Keratinocyte (primary cell): ENCODE data around the gene PRADC1. TPM values are rescaled to one million over a fixed set of nuclear protein-coding genes. Genes with fewer than 3 reads are reported as not detected.

ENCODE experiments used
- DNase-seq: peaks from one replicate; pipeline ENCODE4 v3.0.0-alpha.2; 2011; ENCODE audit warnings: low read depth, missing footprints, low spot score
- FAIRE-seq: peaks from 2 replicates; lab custom pipeline; 2011; peaks lifted over from hg19 to GRCh38; lab: Jason Lieb, UNC
- H2AFZ ChIP-seq: 2 replicates; pipeline ENCODE4 v1.6.0; 2012; ENCODE audit warnings: low read length, control low read depth, inconsistent platforms; ENCODE audit not compliant: control insufficient read depth
- H3K27ac ChIP-seq: 2 replicates; pipeline ENCODE4 v1.5.1; 2011; ENCODE audit warnings: low read length; ENCODE audit not compliant: control insufficient read depth, insufficient read depth
- H3K27me3 ChIP-seq: 3 replicates; pipeline ENCODE4 v1.6.0; 2011; ENCODE audit warnings: low read length; ENCODE audit not compliant: control insufficient read depth, insufficient read depth; ENCODE audit errors: extremely low read depth
- H3K36me3 ChIP-seq, 2 experiments: 2 replicates in 1 of 2; 3 replicates in 1 of 2; pipeline ENCODE4 v1.5.1; 2011; ENCODE audit warnings: low read length in 2 of 2, mild to moderate bottlenecking in 1 of 2; ENCODE audit not compliant: control insufficient read depth in 2 of 2, insufficient read depth in 2 of 2; ENCODE audit errors: extremely low read depth in 1 of 2
- H3K4me1 ChIP-seq: 3 replicates; pipeline ENCODE4 v1.5.1; 2011; ENCODE audit warnings: low read length; ENCODE audit not compliant: control insufficient read depth, insufficient read depth; ENCODE audit errors: extremely low read depth
- H3K4me2 ChIP-seq: 3 replicates; pipeline ENCODE4 v1.6.0; 2011; ENCODE audit warnings: low read depth, low read length; ENCODE audit not compliant: control insufficient read depth, insufficient read depth; ENCODE audit errors: extremely low read depth
- H3K4me3 ChIP-seq, 3 experiments: fragments of 200-600 bp in 1 of 3; sonication (generic) in 1 of 3; 2 replicates in 2 of 3; 3 replicates in 1 of 3; pipeline ENCODE4 v1.5.1; 2011 to 2016; ENCODE audit warnings: low read length in 3 of 3, mild to moderate bottlenecking in 3 of 3, control low read depth in 2 of 3, inconsistent platforms in 1 of 3, low read depth in 1 of 3, mixed read lengths in 1 of 3, mixed run types in 1 of 3, moderate library complexity in 1 of 3; ENCODE audit not compliant: control insufficient read depth in 2 of 3, insufficient read depth in 2 of 3; ENCODE audit errors: extremely low read depth in 1 of 3
- H3K79me2 ChIP-seq: 2 replicates; pipeline ENCODE4 v1.6.0; 2012; ENCODE audit warnings: low read length; ENCODE audit not compliant: control insufficient read depth, insufficient read depth
- H3K9ac ChIP-seq: 3 replicates; pipeline ENCODE4 v1.6.0; 2011; ENCODE audit warnings: low read length; ENCODE audit not compliant: control insufficient read depth, insufficient read depth; ENCODE audit errors: extremely low read depth
- H3K9me1 ChIP-seq: 3 replicates; pipeline ENCODE4 v1.6.0; 2011; ENCODE audit warnings: low read length; ENCODE audit not compliant: control insufficient read depth, insufficient read depth; ENCODE audit errors: extremely low read depth
- H3K9me3 ChIP-seq: 2 replicates; pipeline ENCODE4 v1.5.1; 2012; ENCODE audit warnings: low read depth, low read length; ENCODE audit not compliant: control insufficient read depth
- H4K20me1 ChIP-seq: 3 replicates; pipeline ENCODE4 v1.6.0; 2011; ENCODE audit warnings: low read length; ENCODE audit not compliant: control insufficient read depth, insufficient read depth; ENCODE audit errors: extremely low read depth
- EZH2 ChIP-seq: IDR thresholded peaks from one replicate; pipeline ENCODE4 v1.6.1; 2012; ENCODE audit warnings: inconsistent platforms, mild to moderate bottlenecking, low read length, moderate library complexity
- dilution Hi-C: fragments of 300-500 bp; cut with MboI; formaldehyde crosslinking; loops from one replicate; pipeline ENCODE4 v1.7.0; 2020; ENCODE audit warnings: low sequenced_read_pairs; ENCODE audit not compliant: extremely low pct_ligation_motif_present
- polyA plus RNA-seq, 5 experiments: library from polyadenylated mRNA; depleted of rRNA in 3 of 5; stranded (reverse) in 3 of 5; stranded (forward) in 1 of 5; unstranded in 1 of 5; fragments of >200 nt; gene quantifications; 1 replicate in 1 of 5; 2 replicates in 3 of 5; 3 replicates in 1 of 5; pipeline versions ENCODE4 v1.2.1 to v1.2.3, GENCODE V29; 2011 to 2012; ENCODE audit warnings: missing spikeins in 2 of 5, low read depth in 1 of 5, low replicate concordance in 1 of 5
- TF ChIP-seq, protein P1 (sequence below), 3 experiments: IDR thresholded peaks in 1 of 3; conservative IDR thresholded peaks in 1 of 3; optimal IDR thresholded peaks in 1 of 3; 2 replicates in 2 of 3; 3 replicates in 1 of 3; pipeline versions ENCODE3 to v1.5.1; 2011; ENCODE audit warnings: low read length in 3 of 3, mild to moderate bottlenecking in 3 of 3, moderate library complexity in 2 of 3, control low read depth in 1 of 3, inconsistent platforms in 1 of 3; ENCODE audit not compliant: insufficient read depth in 2 of 3; ENCODE audit errors: extremely low read depth in 1 of 3

PRADC1 gene
- polyA plus RNA-seq, 1 donor (not counting 4 experiments of a cell fraction or from before 2014, with no cell fraction given) = 8.2 TPM

DNA sequence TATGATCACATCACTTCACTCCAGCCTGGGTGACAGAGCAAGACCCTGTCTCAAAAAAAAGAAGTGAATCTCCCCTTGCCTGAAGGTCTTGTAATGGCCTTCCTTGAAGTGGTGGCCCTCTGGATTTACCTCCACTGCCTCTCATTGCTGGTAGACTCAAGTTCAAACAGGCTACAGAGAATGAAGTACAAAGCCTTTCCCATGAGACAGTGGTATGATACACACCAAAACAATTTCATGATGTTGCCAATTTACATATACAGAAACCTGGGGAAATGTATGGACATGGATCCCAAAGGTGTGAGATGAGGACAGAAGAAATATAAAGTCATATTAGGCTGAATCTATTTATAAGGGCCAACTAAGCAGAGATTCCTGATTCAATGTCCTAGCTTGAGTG lies 35.5 kb downstream of the PRADC1 start:
- dilution Hi-C loops = no loop called here
- peak overlapping the region; percentile 65 for H3K4me2 ChIP-seq
- peak; percentile 29 for FAIRE-seq
- no peaks in the 10 kb centered on the region for H4K20me1 ChIP-seq
- TF ChIP-seq EZH2 = no peak
- TF ChIP-seq, protein P1, sequence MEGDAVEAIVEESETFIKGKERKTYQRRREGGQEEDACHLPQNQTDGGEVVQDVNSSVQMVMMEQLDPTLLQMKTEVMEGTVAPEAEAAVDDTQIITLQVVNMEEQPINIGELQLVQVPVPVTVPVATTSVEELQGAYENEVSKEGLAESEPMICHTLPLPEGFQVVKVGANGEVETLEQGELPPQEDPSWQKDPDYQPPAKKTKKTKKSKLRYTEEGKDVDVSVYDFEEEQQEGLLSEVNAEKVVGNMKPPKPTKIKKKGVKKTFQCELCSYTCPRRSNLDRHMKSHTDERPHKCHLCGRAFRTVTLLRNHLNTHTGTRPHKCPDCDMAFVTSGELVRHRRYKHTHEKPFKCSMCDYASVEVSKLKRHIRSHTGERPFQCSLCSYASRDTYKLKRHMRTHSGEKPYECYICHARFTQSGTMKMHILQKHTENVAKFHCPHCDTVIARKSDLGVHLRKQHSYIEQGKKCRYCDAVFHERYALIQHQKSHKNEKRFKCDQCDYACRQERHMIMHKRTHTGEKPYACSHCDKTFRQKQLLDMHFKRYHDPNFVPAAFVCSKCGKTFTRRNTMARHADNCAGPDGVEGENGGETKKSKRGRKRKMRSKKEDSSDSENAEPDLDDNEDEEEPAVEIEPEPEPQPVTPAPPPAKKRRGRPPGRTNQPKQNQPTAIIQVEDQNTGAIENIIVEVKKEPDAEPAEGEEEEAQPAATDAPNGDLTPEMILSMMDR (optimal IDR thresholded peaks at IDR 0.05 in 1 of 3, IDR thresholded peaks at IDR 0.05 in 1 of 3, conservative IDR thresholded peaks at IDR 0.05 in 1 of 3; ENCODE audit: extremely low read depth in 1 of 3, insufficient read depth in 2 of 3, low read length in 3 of 3) = no peak
- peak overlapping the region; percentile 34 for H3K9ac ChIP-seq
- H3K27me3 ChIP-seq = peaks cover 15% of the 10 kb centered on the region
- no peaks in the 10 kb centered on the region for H3K9me3 ChIP-seq
- peaks cover 20% of the 10 kb centered on the region for H3K4me1 ChIP-seq
- H2AFZ ChIP-seq = peak overlapping the region; percentile 58
- peak overlapping the region; percentile 57 for H3K27ac ChIP-seq
- no peak for DNase-seq
- no peaks in the 10 kb centered on the region for H3K36me3 ChIP-seq
- no peaks in the 10 kb centered on the region for H3K79me2 ChIP-seq
- H3K4me3 ChIP-seq = no peak overlapping the region
- H3K9me1 ChIP-seq = no peaks in the 10 kb centered on the region

DNA sequence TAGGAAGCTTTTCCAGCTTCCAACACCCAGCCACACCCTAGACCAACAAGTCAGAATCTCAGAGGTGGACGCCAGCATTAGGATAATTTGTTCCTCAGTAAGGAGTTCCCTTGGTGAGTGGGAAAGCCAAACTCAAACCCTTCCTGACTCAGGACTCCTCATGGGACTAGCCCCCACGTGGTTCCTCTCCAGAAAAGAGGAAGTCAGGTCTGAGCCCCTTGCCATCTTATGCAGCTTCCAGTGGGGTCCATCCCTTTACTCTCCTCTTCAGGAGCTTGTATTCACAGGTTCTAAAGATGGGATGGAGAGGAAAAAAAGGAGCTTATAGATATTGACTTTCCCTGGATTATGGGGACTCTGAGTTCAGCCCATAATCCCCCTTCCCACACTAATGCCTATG lies 45.5 kb downstream of the PRADC1 start:
- Histone ChIP-seq H3K9me1 (no peaks in the 10 kb centered on the region), H3K9me3 (no peaks in the 10 kb centered on the region), H3K4me2 (no peak overlapping the region), H3K4me1 (no peaks in the 10 kb centered on the region), H3K4me3 (no peak overlapping the region), H3K27ac (no peak overlapping the region), H3K79me2 (no peaks in the 10 kb centered on the region), H3K36me3 (no peaks in the 10 kb centered on the region), H2AFZ (no peak overlapping the region), H3K9ac (no peak overlapping the region), H3K27me3 (peaks cover 16% of the 10 kb centered on the region), H4K20me1 (no peaks in the 10 kb centered on the region)
- DNase-seq = no peak
- dilution Hi-C loops = no loop called here
- TF ChIP-seq EZH2 = no peak
- TF ChIP-seq, protein P1 (optimal IDR thresholded peaks at IDR 0.05 in 1 of 3, IDR thresholded peaks at IDR 0.05 in 1 of 3, conservative IDR thresholded peaks at IDR 0.05 in 1 of 3; ENCODE audit: extremely low read depth in 1 of 3, insufficient read depth in 2 of 3, low read length in 3 of 3) = no peak
- FAIRE-seq = no peak
